ENCODE data around the gene TMED5. TPM values are rescaled to one million over a fixed set of nuclear protein-coding genes. Genes with fewer than 3 reads are reported as not detected.

TMED5 gene
- total RNA-seq, 2 experiments from 2014 or later = 29.2 to 31.6 TPM

- Mint-ChIP-seq H3K9me3 (no peaks in the 10 kb centered on the region), H3K4me3 (no peak overlapping the region), H3K4me1 (ENCODE audit: low read depth) (peaks cover 3% of the 10 kb centered on the region), H3K36me3 (ENCODE audit: low read depth) (peaks cover 24% of the 10 kb centered on the region), H3K27ac (peak overlapping the region; percentile 15), H3K27me3 (no peaks in the 10 kb centered on the region)
- ATAC-seq (no peak), DNase-seq (no peak)
- intact Hi-C loops (cut with micrococcal nuclease) = loop anchor here (10.0 kb wide), 1 partner anchor 115 kb away; no protein-coding TSS in a partner anchor
- ChIA-PET POLR2A (interaction anchor here (1.2 to 2.1 kb wide), 2 partner anchors 9 to 50 kb away, joined by 3 to 5 read pairs; no protein-coding TSS in a partner anchor), CTCF (interaction anchor here (0.6 kb wide), 1 partner anchor 164 kb away, joined by 3 read pairs; no protein-coding TSS in a partner anchor)
- no peak for TF ChIP-seq CTCF (IDR thresholded peaks at IDR 0.05)
These were observed 40.1 kb downstream of the TMED5 start for GRCh38 chr1:93140106-93140505.

- H3K4me1 Mint-ChIP-seq (ENCODE audit: low read depth) = no peaks in the 10 kb centered on the region
- ATAC-seq = no peak
- CTCF ChIA-PET = interaction anchor here (0.9 to 1.9 kb wide), 2 partner anchors 21 to 112 kb away, joined by 3 to 5 read pairs; no protein-coding TSS in a partner anchor
These were observed 42.5 kb downstream of the TMED5 start for GRCh38 chr1:93137604-93138292.

DNA sequence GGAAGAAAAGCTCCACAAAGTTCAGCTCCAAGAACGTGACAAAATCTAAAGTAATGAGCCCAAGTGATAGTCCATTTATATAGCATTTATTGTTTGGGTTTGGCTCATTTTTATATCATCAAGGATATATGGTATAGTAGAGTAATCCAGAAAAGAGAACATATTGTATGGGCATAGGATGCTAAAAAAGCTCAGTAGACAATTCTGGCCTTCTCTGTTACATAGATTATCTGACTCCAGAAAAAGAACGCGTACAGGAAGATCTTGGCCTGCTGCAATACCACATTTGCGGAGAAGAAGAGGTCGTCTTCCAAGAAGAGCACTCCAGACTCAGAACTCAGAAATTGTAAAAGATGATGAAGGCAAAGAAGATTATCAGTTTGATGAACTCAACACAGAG, 43.8 kb downstream of the TMED5 start:
- CTCF ChIA-PET = no interaction called here
- Mint-ChIP-seq H3K4me3 (no peak overlapping the region), H3K27ac (no peak overlapping the region), H3K36me3 (ENCODE audit: low read depth) (peaks cover 23% of the 10 kb centered on the region), H3K4me1 (ENCODE audit: low read depth) (no peaks in the 10 kb centered on the region), H3K27me3 (no peaks in the 10 kb centered on the region), H3K9me3 (no peaks in the 10 kb centered on the region)
- TF ChIP-seq CTCF (IDR thresholded peaks at IDR 0.05) = no peak
- intact Hi-C loops (cut with micrococcal nuclease) = no loop called here
- DNase-seq = no peak
- no peak for ATAC-seq
- POLR2A ChIA-PET = no interaction called here

More at GRCh38 chr1:93137604-93138292, 42.5 kb downstream of the TMED5 start:
- Mint-ChIP-seq H3K27me3 (no peaks in the 10 kb centered on the region), H3K27ac (peak overlapping the region; percentile 23), H3K9me3 (no peaks in the 10 kb centered on the region), H3K36me3 (ENCODE audit: low read depth) (peaks cover 25% of the 10 kb centered on the region), H3K4me3 (no peak overlapping the region)
- POLR2A ChIA-PET = no interaction called here
- DNase-seq = no peak
- intact Hi-C loops (cut with micrococcal nuclease) = no loop called here
- TF ChIP-seq CTCF (IDR thresholded peaks at IDR 0.05) = no peak

DNA sequence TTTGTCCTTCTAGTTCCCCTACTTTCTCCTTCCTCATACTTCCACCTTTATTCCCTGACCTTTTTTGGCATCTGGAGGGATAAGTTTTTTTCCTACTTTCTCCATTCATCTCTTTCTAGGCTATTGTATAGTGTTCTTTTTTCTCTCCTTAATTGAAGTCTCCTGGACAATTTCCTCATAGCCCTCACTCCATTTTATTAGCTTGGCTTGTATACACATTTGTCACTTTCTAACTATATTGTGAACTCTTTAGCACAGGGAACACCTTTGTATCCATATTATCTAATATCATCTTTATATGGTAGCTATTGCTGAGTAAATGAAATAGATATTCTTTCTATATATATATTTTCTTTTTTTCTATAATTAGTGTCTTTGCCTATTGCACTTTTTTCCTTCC, 47.6 kb downstream of the TMED5 start:
- ATAC-seq = no peak
- H3K4me1 Mint-ChIP-seq (ENCODE audit: low read depth) = no peaks in the 10 kb centered on the region
- POLR2A ChIA-PET = interaction anchor here (0.9 kb wide), 1 partner anchor 54 kb away, joined by 3 read pairs; no protein-coding TSS in a partner anchor
- peaks cover 18% of the 10 kb centered on the region for H3K36me3 Mint-ChIP-seq (ENCODE audit: low read depth)
- H3K27me3 Mint-ChIP-seq = no peaks in the 10 kb centered on the region
- TF ChIP-seq CTCF (IDR thresholded peaks at IDR 0.05) = no peak
- no peaks in the 10 kb centered on the region for H3K9me3 Mint-ChIP-seq
- H3K27ac Mint-ChIP-seq = no peak overlapping the region
- CTCF ChIA-PET = interaction anchor here (1.2 to 1.3 kb wide), 2 partner anchors 112 to 138 kb away, joined by 3 to 6 read pairs; no protein-coding TSS in a partner anchor
- intact Hi-C loops (cut with micrococcal nuclease) = no loop called here
- no peak overlapping the region for H3K4me3 Mint-ChIP-seq
- no peak for DNase-seq

DNA sequence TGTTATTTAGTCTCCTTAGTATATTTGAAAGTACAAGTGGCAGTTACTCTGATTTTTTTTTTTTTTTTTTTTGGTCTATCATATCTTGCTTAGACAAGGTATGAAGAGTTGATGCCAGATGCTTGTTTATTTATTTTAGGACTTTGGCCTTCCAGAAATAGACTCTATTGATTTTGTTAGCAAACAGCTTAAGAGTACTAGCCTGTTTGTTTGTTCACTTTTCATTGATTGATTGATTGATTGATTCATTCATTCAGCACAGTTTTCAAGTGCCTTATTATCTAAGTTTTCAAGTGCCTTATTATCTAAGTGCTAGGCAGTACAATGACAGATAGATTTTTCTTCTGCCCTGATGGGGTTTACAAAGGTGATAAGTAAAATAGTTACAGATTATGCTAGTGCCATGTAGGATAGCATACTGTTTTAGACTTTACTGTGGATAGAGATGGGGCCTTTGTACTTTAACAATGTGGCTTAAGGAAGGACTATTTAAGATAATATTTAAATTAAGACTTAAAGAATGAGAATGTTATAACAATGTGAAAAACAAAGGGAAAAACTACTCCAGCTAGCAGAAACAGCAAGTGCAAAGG, 50.6 kb downstream of the TMED5 start:
- CTCF ChIA-PET = no interaction called here
- intact Hi-C loops (cut with micrococcal nuclease) = no loop called here
- DNase-seq (no peak), ATAC-seq (no peak)
- peaks cover 9% of the 10 kb centered on the region for H3K36me3 Mint-ChIP-seq (ENCODE audit: low read depth)
- POLR2A ChIA-PET = no interaction called here
- H3K27ac Mint-ChIP-seq = no peak overlapping the region
- no peaks in the 10 kb centered on the region for H3K27me3 Mint-ChIP-seq
- TF ChIP-seq CTCF (IDR thresholded peaks at IDR 0.05) = no peak
- H3K4me1 Mint-ChIP-seq (ENCODE audit: low read depth) = no peaks in the 10 kb centered on the region
- no peaks in the 10 kb centered on the region for H3K9me3 Mint-ChIP-seq
- H3K4me3 Mint-ChIP-seq = no peak overlapping the region

All from activated CD8-positive, alpha-beta T cell treated with anti-CD3 and anti-CD28 coated beads for 36 hours (primary cell).